ENCODE results near the gene ACTR2.
"Not testable (repeated sequence)": the region's sequence is repeated elsewhere in the genome, so short reads cannot be mapped to it uniquely, and the experiment has no call there.

Gene ACTR2

DNA sequence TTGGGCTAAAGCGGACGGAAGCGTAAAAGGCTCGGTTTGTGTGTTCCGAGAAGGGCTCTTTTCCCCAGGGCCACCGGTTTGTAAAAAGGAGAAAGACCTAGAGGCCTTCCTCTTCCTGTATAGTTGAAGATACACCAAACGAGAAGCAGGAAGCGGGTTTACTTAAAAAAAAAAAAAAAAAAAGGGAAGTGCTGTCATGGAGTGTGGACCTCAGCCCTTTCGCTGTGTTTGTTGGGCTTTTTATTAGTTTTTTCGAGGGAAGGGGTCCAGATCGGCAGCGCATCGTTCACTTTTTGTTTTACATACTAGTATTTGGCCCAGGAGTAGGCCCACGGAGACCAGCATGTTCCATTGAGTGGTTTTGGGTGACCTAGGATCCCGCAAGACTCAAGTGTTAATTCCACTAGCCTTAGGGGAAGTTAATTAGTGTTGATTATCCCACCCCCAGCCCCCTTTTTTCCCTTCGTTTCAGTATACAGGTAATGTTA is 676 bp downstream of the ACTR2 start:
- no peak for DNase-seq (ENCODE audit: low read depth in 2 of 2)

DNA sequence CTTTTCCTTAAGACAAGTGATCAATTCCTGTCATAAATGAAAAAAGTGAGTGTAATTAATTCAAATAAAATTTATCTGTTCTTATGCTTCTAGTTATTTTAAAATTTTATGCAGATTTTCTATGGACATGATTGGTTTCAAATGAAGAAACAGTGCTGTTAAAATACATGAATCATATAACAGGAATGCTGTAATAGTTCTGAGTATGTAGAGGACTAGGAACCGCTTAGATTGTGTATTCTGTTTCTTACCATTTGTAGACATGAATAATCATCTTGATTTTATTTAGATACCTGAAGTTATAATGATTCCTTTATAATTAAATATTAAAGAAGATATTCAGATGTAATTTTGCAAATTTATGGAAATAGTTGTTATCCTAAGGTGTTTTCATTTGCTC is 3.5 kb downstream of the ACTR2 start:
- peak in 1 of 2 experiments; percentile 34 for DNase-seq (ENCODE audit: low read depth in 2 of 2)

DNA sequence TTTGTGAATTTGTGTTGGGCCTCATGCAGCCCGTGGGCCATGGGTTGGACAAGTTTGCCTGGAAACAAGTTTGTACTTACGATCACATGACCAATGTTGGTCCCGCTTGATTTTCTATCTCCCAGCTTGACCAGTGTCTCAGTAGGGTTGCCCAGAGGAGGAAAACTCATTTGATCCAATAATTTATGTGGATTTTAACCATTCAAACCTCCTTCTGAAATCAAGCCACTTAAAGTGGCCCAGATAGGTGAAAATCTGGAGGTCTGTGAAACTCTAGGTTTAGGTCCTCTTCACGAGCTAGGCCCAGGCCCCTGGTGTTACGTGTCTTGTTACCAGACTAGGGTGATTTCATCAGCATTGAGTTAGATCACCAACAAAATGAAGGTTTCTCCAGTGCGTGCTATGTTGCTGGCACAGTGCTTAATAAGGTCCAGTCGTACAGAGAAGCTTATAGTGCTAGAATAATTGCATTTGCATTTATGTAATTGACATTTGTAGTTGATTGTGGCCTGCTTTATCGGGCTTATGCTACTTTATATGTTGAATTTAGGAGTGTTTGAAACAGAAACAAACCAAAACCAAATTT is 4.4 kb downstream of the ACTR2 start:
- DNase-seq (ENCODE audit: low read depth in 2 of 2): peak; percentile 56 to 61

GRCh38 chr2:65232636-65233035 is 5.0 kb downstream of the ACTR2 start:
- DNase-seq (ENCODE audit: low read depth in 2 of 2): peak; percentile 65 to 69

GRCh38 chr2:65240657-65241056 is 13.0 kb downstream of the ACTR2 start:
- no peak for DNase-seq (ENCODE audit: low read depth in 2 of 2)

- not testable (repeated sequence) for DNase-seq (ENCODE audit: low read depth in 2 of 2)
Observed at GRCh38 chr2:65244452-65244851, 16.8 kb downstream of the ACTR2 start.

GRCh38 chr2:65252640-65253039 is 25.0 kb downstream of the ACTR2 start:
- no peak for DNase-seq (ENCODE audit: low read depth in 2 of 2)

GRCh38 chr2:65255356-65255755 is 27.7 kb downstream of the ACTR2 start:
- DNase-seq (ENCODE audit: low read depth in 2 of 2): no peak

- no peak for DNase-seq (ENCODE audit: low read depth in 2 of 2)
Observed at GRCh38 chr2:65256054-65256453, 28.4 kb downstream of the ACTR2 start.

DNA sequence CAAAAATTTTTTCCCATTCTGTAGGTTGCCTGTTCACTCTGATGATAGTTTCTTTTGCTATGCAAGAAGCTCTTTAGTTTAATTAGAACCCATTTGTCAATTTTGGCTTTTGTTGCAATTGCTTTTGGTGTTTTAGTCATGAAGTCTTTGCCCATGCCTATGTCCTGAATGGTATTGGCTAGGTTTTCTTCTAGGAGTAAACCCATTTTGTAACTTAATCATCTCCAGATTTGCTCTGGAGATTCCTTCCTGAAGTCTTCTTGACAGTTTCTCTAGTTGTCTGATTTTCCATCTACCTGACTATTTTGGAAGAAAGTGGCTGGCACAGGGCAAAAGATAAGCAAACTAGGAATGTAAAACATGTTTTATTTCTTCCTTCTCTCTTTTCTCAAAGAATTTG is 30.2 kb downstream of the ACTR2 start:
- not testable (repeated sequence) for DNase-seq (ENCODE audit: low read depth in 2 of 2)

DNA sequence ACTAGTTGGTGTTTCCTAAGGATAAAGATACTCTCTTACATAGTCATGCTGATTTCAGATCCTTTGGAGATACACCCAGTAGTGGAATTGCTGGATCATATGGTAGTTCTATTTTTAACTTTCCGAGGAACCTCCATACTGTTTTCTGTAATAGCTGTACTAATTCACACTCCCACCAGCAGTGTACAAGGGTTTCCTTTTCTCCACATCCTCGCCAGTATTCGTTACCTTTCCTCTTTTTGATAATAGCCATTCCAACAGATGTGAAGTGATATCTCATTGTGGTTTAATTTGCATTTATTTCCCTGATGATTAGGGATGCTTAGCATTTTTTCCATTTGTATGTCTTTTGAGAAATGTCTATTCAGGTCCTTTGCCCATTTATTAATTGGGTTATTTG is 34.0 kb downstream of the ACTR2 start:
- DNase-seq (ENCODE audit: low read depth in 2 of 2): no peak

GRCh38 chr2:65263262-65263661 is 35.6 kb downstream of the ACTR2 start:
- DNase-seq (ENCODE audit: low read depth in 2 of 2): no peak

- DNase-seq (ENCODE audit: low read depth in 2 of 2): no peak
Observed at GRCh38 chr2:65263986-65264385, 36.4 kb downstream of the ACTR2 start.

DNA sequence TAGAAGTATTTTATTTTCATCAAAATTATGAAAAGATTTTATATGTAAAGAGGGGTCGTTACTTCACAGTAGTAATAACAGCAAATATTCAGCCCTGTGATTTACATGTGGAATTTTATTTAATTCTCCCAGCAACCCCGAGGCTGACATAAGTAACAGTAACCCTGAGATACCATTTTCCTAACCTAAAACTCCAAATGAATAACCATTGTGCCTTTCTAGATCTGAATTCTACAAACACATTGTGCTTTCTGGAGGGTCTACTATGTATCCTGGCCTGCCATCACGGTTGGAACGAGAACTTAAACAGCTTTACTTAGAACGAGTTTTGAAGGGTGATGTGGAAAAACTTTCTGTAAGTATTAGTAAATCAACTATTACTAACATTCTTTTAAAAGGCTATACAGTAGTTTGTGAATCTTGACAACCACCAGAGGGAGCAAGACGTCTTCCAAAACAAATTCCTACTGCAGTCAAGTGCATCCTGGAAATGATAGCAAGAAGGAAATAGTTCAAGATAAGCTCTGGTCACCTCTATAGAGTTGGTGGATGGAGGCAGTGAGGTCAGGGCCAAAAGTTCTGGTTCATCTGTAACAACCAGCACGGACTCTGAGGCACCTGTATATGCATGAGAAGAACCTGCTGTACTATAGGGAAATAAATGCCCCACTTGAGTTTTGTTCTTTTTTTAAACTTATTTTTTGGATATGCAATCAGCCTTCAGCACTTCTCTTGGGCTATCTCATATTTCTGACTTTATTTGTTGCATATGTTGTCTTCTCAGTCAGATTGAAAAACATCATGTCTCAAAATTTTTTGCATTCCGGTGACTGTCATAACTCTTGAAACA is 37.4 kb downstream of the ACTR2 start:
- DNase-seq (ENCODE audit: low read depth in 2 of 2): peak; percentile 57 to 60

GRCh38 chr2:65265671-65266045 is 38.0 kb downstream of the ACTR2 start:
- DNase-seq (ENCODE audit: low read depth in 2 of 2): no peak

DNA sequence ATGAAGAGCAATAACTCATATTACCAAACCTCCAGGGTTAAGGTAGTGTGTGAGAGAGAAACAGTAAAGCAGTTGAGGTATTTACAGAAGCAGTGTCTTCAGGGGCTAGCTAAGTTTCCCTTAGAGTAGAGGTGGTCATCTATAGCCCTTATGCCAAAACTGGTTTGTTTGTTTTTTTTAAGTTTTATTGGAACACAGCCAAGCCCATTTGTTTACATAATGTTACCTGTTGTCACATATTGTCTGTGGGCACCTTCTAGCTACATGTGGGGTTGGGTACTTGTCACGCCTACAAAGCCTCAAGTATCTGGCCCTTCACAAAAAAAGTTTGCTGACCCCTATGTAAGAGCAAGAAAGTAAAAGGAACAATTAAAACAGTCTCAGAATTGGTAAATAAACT is 39.4 kb downstream of the ACTR2 start:
- no peak for DNase-seq (ENCODE audit: low read depth in 2 of 2)

DNA sequence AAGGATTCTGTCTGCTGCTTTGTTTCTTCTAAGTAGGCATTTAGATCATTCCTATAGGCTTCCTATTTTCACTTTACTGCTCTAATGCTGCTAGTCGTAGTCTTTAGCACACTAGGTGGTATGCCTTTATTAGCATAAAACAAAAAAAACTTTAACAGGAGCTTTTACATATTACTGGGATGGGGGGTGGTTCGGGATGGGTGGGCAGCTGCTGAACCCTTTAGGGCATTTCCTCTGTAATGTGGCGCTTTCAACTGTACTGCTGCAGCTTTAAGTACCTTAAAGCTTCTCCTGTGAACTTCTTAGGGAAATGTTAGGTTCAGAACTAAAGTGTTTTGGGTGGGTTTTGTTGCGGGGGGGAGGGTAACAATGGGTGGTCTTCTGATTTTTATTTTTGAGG is 41.3 kb downstream of the ACTR2 start:
- DNase-seq (ENCODE audit: low read depth in 2 of 2): no peak

DNA sequence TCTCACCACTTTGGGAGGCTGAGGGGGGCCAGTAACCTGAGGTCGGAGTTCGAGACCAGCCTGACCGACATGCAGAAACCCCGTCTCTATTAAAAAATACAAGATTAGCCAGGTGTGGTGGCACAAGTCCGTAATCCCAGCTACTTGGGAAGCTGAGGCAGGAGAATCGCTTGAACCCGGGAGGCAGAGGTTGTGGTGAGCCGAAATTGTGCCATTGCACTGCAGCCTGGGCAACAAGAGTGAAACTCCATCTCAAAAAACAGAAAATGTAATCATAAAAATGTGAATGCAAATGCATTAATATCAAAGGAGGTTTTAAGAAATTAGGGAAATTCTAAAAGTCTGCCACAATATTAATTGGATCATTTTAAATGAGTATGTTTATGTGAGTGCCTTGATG is 45.7 kb downstream of the ACTR2 start:
- no peak for DNase-seq (ENCODE audit: low read depth in 2 of 2)

GRCh38 chr2:65275141-65275915 is 47.7 kb downstream of the ACTR2 start:
- no peak for DNase-seq (ENCODE audit: low read depth in 2 of 2)

DNA sequence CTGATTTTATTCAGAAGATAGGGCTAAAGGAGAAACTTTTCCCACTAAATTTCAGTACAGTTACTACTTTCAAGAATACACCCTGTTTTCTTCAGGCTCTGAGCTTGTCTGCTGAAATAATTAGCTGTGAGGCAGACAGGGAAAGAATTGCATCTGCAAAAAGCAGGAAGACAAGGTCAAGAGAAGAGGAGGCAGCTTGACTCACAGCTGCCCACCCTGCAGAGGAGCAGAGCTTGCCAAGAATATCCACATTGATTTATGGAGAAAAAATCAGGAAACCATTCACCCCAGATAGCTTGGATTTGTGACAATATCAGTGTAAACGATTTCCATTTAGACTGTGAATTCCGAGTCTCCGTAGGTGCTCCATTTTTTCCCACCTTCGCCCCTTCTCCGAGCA is 49.0 kb downstream of the ACTR2 start:
- no peak for DNase-seq (ENCODE audit: low read depth in 2 of 2)

GRCh38 chr2:65277118-65277517 is 49.5 kb downstream of the ACTR2 start:
- no peak for DNase-seq (ENCODE audit: low read depth in 2 of 2)

DNA sequence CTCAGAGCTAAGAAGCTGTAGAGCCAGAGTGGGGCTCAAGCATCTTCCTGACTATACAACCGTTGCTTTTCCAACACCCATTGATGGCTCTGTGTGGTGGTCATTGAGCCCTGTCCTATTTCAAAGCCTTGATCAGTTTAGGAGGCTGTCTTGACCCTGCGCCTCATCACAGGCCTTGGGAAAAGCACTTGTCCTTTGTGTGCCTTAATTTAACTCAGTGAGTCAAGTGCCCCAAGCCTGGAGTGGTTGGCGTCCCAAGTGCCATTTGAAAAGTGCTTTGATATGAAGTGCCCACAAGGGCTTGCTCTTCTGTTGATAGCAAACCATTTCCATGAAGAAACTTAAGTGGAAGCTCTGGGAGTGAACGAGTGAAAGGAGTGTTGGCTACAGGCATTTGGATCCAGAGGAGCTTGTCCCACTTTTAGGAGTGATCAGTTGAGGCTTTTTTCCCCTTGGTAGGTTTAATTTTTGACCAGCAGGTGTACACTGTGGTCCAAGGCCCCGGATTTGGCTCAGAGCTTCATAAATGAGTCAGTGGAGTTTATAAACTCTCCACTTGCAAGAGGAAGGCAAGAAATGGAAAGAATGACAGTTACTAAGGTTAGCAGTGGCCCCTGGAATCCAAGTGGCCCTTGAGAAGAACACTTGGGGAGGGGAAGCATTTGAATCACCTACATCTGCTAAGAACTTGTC is 50.3 kb downstream of the ACTR2 start:
- DNase-seq (ENCODE audit: low read depth in 2 of 2): no peak

Data from fibroblast of skin of left quadriceps (primary cell).